GM19324 (cell line): Measurements from ENCODE around the gene GPRC5B.

Experiments used
- ATAC-seq: cut with Tn5 transposase; IDR thresholded peaks from one replicate; pipeline ENCODE4 v1.9.1; 2021; ENCODE audit warnings: mild to moderate bottlenecking, moderate library complexity; ENCODE audit not compliant: unreplicated experiment, low FRiP score

GPRC5B gene

GRCh38 chr16:19823322-19823721 lies 61.3 kb downstream of the GPRC5B start:
- ATAC-seq = no peak

GRCh38 chr16:19822533-19822932 lies 62.1 kb downstream of the GPRC5B start:
- no peak for ATAC-seq

- no peak for ATAC-seq
Measured at GRCh38 chr16:19817875-19818274, 66.8 kb downstream of the GPRC5B start.

GRCh38 chr16:19817122-19817521 lies 67.5 kb downstream of the GPRC5B start:
- no peak for ATAC-seq

GRCh38 chr16:19815418-19815817 lies 69.2 kb downstream of the GPRC5B start:
- ATAC-seq = no peak

- no peak for ATAC-seq
Measured at GRCh38 chr16:19812986-19813385, 71.7 kb downstream of the GPRC5B start.

- ATAC-seq = no peak
Measured at GRCh38 chr16:19810817-19811731, 73.6 kb downstream of the GPRC5B start.

- ATAC-seq = no peak
Measured at GRCh38 chr16:19809693-19810092, 75.0 kb downstream of the GPRC5B start.

GRCh38 chr16:19809121-19809635 lies 75.5 kb downstream of the GPRC5B start:
- no peak for ATAC-seq

GRCh38 chr16:19808061-19808641 lies 76.5 kb downstream of the GPRC5B start:
- no peak for ATAC-seq
